ENCODE results near the gene ALDH4A1. TPM values are rescaled to one million over a fixed set of nuclear protein-coding genes. Genes with fewer than 3 reads are reported as not detected.

The ALDH4A1 gene
- total RNA-seq, 1 donor from 2014 or later: 4.5 TPM

DNA sequence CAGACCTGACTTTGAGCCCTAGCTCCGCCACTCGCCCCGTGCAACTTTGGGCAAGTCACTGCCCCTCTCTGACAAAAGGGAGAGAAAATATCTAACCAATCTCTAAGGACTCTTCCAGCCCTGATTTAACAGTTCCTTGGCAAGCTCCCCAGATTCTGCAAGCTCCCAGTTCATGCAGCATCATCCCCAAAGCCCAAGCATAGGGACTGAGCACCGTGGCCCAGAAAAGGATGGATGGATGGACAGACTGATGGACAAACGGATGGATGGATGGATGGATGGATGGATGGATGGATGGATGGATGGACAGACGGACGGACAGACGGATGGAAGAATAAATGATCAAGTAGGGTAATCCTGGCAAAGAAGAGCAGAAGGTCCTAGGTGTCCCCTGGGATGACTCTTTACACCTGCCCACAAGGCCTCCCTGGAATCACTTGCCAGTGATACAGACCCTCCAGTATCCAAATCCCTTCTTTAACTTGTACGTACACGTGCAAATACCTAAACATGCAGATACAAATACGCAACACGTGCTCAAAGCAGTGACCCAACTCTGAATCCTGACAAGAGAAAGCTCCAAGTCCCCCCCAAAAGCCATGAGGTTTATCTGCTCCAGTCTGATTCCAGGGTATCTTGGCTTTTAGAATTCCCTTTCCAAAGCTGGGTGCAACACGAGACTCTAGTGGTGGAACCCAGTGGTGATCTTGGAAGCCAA, 38.1 kb upstream of the ALDH4A1 start:
- no peak for DNase-seq (ENCODE audit: low spot score in 2 of 2)
- no peak for FAIRE-seq

DNA sequence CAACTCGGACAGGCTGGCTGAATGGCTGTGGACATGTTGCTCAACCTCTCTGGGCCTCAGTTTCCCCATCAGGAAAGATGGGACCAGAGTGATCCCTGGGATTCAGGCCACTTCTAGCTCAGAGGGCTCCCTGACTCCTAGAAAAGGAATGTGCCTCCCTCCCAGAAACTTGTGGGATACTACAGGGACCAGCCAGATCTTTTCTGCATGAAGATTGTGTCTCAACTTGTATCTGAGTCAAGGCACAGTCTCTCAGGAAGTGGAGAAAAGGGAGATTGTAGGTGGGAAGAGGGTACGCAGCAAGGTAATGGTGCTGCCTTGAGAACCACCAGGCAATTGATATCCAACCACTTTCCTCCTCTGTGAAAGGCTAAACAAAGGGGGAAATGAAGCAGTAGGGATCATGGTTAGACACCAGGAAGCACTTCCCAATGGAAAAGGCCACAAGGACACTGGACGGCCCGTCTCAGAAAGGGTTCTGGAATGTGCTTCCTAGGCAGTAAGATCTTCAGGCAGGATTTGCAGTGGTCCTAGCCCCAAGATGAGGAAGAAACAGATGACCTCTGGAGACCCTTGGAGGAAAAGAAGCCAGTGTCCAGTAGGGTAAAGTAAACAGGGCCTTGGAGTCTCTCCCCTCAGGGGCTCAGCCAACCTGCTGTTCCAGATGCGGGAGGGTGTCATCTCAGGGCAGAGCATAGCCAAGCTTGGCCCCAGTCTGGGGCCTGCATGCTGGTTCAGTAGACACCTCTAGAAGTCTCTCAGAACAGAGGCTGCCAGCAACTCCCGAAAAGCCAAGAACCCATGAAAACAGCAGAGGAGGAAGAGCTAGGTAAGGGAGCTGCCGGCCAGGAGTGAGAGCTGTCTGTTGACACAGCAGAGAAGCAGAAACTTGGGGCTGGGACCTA, 37.3 kb upstream of the ALDH4A1 start:
- DNase-seq (ENCODE audit: low spot score in 2 of 2): no peak
- FAIRE-seq: no peak

DNA sequence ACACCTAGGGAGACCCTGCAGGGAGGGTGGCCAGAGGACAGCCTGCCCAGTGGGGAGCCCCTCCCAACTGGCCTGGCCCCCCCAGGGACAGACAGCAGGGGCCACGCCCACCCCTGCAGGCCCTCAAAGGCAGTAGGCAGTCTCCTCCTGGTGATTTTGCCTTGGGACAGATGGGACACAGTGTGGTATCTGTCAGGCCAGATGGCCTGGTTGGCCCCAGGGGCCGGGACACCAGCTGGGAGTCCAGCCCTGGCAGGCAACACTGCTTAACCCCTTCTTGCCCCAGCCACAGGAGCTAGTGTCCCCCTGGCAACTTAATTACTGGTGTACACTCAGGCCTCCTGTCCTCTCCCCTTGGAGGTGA, 36.3 kb upstream of the ALDH4A1 start:
- FAIRE-seq: no peak
- DNase-seq (ENCODE audit: low spot score in 2 of 2): no peak

DNA sequence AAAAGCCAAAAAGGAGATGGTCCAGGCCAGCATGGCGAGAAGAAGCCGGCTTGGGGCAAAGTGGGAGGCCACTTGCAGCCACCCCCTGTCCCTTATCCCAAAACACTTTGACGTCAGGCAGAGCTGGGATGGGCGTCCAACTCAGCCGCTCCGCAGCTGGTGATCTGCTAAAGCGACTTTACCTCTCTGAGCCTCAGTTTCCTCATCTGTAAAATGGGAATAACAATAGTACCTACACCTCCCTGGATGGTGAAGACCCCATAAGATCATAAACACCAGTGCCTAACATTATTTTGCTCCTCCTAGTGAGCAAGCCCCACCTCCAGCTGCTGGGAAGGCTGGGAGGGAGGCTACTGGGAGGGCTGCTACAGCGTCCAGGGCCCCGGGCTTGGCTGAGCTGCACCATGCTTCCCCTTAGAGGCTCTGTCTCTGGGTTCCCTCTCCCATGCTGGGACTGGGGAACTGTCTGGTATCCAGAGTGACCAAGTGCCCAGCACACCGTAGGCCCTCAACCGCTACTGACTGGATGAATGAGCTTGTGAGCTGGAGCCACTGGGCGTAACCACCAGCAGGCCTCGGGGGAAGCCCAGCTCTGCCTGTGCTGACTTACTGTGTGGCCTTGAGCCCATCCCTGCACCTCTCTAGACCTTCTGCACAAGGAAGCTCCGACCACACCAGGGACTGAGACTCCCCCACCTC, 35.8 kb upstream of the ALDH4A1 start:
- no peak for DNase-seq (ENCODE audit: low spot score in 2 of 2)
- no peak for FAIRE-seq

DNA sequence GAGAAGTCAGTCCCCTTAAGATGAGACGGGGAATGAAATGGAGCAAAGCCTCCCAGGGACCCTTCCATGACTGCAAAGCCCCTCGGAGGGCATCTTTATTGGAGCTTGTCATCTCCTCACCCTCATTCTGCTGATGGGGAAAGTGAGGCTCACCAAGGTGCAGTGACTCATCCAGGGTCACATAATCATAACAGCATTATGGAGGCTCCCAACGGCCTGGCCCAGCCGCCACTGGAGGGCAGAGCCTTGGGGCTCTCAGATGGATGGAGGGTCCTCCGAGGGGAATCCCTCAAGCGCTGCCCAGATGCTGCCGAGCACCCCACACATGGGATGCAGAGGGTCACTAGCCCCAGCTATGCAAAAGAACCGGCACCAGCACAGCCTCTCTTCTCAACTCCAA, 35.2 kb upstream of the ALDH4A1 start:
- DNase-seq (ENCODE audit: low spot score in 2 of 2) (no peak), FAIRE-seq (no peak)

DNA sequence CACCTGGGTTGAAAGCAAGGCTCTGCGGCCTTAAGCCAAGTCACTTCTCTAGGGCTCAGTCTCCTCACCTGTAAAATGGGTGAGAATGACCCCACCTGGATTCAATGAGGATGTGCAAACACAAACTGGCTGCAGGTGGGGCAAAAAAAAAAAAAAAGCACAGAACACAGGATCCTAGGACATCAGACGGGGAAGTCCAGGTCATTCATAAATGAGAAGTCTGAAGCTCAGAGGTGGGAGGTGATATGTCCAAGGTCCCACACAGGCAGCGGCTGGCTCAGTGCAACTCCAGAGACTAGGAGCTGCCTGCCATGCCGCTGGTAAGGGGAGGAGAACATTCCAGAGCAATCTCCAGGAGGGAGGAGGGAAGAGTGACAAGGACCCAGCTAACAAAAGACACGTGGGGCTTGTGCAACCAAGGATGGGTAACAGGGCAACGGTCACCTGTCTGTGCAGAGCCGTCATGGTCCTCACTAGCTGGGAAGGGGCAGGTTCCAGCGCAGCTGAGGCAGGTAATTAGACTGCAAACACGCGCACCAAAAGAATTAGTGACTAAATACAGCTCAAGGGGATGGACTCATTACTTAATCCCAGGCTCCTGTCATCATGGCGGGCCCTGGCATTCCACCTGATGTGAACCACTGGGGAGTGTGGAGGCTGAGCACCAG, 34.6 kb upstream of the ALDH4A1 start:
- FAIRE-seq: no peak

DNA sequence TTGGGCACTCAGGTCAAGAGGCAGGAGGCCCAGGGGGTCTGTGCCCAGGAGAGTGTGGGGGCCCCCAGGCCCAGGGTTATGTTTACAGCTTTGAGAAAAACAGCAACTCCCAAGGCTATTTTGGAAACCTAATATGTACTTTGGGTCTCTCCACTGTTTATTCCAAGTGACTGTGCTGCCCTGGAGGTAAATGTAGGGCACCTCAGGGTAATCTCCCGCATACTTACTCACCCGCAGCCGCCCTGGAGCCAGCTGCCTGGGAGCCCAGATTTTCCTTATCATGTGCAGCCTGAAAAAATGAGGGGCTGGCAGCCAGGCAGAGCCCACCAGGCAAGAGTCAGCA, 34.1 kb upstream of the ALDH4A1 start:
- no peak for FAIRE-seq
- no peak for DNase-seq (ENCODE audit: low spot score in 2 of 2)

More for the DNA sequence above, 34.6 kb upstream of the ALDH4A1 start:
- DNase-seq (ENCODE audit: low spot score in 2 of 2): no peak

DNA sequence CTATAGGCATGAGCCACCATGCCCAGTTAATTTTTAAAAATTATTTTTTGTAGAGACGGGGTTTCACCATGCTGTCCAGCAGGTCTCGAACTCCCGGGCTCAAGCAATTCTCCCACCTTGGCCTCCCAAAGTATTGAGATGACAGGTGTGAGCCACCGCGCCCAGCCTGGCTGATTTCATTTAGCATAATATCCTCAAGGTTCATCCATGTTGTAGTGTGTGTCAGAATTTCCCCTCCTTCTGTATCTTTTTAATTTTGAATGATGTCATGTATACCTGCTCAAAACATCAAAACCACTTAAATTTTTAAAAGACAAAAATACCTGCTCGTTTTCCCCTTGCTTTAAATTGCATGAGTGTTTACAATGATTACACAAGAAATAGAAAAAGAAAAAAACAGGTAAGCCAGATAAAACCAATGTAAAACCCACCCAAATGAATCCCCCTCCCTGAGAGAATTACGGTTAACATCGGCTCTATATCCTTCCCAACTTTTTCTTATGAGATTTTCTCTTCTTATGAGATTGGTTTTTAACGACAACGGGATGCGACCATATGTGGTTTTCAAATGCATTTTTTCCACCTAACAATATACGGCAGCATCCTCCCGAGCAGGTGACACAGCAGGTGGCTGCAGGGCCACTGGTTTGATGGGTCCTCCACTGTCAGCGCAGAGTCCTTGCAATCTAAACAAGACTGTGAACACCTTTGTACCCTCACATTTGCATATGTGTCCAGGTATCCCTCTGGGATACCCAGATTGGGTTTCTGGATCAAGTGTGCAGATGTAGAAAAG, 32.0 kb upstream of the ALDH4A1 start:
- DNase-seq (ENCODE audit: low spot score in 2 of 2) (no peak), FAIRE-seq (no peak)

DNA sequence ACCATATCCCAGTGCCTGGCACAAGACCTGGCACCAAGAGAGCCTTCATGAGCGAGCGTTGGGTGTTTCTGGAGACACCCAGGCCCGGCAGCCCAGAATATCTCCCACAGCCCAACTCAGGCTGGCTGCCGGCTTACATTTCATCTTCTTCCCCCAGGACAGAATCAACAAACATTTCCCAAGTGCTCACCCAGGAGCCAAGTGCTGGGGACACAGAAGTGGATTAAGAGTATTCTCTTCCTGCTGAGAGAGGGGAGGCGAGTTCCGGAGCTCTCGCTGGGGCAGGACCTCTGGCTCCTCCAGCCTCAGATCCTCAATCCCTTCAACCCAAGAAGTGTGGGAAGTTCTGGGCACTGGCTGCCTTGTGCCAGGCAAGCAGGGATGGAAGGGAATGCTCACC, 30.5 kb upstream of the ALDH4A1 start:
- DNase-seq (ENCODE audit: low spot score in 2 of 2) (no peak), FAIRE-seq (no peak)

DNA sequence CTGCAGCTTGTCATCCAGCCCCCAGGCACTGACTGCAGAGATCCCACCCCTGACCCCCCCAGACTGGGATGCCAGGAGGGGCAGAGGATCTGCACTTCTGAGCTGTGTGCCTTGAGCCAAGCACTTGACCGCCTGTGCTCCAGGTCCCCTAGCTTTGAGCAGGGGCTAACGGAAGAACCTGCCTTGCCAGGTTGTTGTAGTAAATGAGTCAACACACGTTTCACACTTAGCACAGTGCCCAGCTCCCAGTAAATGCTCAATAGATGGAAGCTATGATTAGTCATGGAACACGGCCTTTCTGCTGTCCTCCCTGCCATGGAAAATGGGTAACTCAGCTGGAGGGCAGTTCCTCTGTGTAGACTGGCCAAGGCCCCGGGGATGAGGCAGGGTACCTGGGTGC, 30.0 kb upstream of the ALDH4A1 start:
- DNase-seq (ENCODE audit: low spot score in 2 of 2): no peak
- no peak for FAIRE-seq

DNA sequence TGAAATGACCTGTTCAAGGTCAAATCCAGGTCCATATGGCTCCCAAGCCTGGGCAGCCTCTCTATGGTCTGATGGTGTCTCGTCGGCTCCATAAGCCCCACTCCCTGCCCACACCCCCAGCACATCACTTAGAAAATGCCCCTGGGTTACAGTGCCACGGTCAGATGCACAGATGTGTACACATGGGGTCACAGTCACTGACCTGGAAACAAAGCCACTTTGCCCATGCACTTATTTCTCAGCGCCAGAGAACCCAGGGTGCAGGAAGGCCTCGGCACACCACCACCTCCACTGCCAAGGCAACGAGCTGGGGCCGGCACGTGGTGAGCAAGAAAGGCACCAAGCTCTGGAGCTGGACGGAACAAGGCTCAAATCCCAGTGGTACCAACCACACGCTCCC, 29.4 kb upstream of the ALDH4A1 start:
- DNase-seq (ENCODE audit: low spot score in 2 of 2) (no peak), FAIRE-seq (no peak)

DNA sequence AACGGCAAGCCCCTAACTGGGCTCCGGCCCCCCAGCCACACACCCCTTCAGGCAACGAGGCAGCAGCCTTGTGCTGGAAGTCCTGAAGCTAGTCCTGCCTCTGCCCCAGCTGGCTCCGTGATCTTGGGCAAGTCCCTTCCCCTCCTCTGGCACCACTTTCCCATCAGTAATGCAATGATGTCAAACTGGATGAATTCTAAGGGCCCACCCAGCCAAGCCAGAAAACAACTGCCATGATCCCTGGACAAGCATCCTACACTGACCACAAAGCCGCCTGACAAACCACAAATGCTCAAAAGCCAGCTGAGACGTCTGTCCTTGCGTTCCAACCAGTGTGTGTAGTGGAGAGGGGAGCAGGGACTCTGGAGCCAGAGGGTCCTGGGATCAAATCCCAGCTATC, 27.3 kb upstream of the ALDH4A1 start:
- no peak for FAIRE-seq
- DNase-seq (ENCODE audit: low spot score in 2 of 2): no peak

DNA sequence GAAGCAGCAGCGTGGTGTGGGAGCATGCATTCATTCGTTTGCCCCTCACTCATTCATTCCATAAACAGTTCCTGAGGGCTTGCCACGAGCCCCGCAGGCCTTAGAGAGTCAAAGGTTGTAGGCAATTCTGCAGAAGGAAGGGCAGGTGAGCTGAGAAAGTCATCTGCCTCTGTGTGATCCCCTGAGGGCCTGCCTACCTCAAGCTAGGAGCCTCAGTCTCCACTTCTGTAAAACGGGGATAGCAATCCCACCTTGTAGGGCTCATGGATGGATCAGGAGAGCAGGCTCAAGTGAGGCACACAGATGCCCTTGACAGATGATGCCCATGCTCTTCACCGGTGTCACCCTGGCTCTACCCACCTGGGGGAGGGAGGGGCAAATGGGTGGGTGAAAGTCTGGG, 26.6 kb upstream of the ALDH4A1 start:
- FAIRE-seq: no peak
- no peak for DNase-seq (ENCODE audit: low spot score in 2 of 2)

DNA sequence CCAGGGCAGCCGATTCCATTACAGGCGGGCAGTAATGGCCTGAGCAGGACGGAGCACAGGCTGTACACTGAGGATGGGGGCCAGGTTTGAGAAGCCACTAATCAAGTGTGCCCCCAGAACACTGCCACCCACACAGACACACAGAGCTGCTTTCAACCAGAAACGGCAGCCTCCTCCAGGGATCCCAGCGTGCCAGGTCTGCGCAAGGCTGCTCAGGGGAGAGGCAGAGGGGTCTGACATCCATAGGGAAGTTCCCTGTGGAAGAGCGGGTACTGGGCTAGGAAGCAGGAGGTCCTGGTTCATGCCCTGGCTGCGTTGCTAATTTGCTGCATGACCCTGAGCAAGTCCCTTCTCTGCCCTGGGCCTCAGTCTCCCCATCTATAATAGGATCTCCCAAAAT, 26.1 kb upstream of the ALDH4A1 start:
- no peak for FAIRE-seq
- no peak for DNase-seq (ENCODE audit: low spot score in 2 of 2)

DNA sequence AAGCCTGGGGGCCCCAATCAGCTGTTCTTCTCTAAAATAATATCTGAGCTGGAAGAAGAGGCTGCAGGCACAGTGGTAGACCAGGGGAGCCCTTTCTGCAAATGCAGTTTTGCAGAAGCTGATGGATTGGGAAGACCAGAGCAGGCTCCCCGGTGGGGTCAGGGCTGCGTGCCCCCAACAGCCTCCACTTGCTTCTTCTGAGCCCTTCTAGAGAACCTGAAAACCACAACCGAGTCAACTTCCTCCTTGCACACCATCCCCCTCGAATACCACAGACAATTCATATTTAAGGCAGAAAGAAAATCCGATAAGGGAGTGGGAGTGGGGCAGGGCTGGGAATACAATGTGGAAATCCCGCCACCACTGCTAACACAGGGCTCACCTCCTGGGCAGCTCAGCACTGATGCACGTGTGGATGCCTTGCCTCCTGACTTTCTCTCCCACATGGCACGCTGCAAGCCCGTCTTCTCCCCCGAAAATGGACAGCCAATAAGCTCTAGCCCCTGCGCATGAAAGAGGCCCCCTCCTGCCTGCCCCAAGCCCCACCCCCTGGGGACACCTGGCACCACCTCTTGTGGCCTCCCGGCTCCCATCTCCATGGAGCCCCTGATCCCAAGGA, 25.4 kb upstream of the ALDH4A1 start:
- no peak for FAIRE-seq
- no peak for DNase-seq (ENCODE audit: low spot score in 2 of 2)

DNA sequence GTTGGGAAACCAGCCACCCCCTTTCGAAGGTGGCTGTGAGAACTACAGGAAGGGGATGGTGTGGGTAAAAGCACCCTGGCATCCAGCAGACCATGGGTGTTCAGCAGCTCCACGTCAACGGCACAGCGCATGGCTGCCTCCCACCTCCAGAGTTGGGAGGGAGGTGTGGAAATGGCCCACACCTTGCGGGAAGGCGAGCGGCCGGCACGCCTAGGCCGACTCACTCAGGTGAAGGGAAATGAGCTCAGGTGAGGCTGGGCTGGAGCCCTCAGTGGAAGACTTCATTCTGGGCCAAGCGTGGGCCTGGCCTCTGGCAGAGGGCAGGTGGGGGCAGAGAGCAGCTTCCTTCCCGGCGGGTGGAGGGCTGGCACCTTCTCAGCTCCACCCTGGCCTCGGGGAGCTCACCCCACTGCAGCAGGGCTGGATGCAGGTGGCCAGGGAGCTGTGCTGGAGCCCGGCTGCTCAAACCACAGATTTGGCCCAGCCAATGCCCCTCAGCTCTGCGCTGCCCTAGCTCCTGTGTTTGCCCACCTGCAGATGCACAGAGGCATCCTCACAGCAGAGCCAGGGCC, 24.8 kb upstream of the ALDH4A1 start:
- FAIRE-seq: no peak
- DNase-seq (ENCODE audit: low spot score in 2 of 2): no peak

DNA sequence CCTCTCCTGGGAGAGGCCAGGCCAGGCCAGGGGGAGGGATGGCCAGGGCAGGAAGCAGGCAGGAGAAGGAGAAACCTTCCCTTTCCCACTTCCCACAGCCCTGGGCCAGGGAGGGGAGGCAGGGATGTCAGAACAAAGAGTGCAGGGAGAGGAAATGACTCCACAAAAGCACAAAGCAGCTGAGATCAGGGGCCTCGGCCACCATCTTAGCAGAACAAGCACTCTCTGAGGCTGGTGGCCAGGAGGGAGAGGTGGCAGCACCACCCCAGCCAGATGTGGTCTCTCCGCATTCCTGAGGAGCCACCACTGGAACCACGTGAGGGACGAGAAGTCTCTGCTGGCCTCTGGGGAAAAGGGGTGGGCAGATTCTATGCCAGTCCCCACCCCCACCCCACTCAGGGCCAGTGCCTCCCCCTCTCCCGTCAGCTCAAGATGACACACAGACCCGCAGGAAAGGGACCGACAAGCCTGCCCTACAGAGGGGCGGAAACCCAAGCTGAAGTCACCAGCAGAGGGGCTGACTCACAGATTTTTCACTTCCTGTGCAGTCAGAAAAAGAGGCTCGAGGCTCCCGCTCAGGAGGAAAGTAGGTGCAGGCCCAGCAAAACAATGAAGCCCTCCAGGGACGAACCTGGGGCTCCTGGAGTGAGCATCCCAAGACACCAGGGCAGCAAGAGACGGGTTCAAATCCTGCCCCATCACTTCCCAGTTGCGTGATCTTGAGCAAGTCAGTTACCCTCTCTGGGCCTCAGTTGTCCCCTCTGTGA, 24.1 kb upstream of the ALDH4A1 start:
- peak in 1 of 2 donors; percentile 73 for DNase-seq (ENCODE audit: low spot score in 2 of 2)
- no peak for FAIRE-seq

DNA sequence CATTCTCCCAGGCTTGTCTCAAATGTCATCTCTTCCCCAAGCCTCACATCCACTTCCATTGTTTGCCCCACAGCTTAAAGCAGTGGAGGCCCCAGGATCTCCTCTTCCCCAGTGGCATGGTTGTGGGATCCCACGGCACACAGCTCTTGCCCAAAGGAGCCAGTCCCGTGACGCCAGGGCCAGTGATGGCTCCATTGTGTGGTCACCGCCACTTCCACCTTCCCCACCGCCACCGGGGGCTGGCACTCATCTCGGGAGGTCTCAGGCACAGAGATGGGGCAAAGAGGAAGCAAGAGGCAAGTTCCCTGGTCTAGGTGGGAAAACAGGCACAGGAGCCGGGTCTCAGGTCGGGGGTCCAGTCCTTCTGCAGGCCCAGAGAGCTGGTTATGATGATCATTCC, 22.9 kb upstream of the ALDH4A1 start:
- no peak for DNase-seq (ENCODE audit: low spot score in 2 of 2)

More for the DNA sequence above, 22.9 kb upstream of the ALDH4A1 start:
- FAIRE-seq: no peak

Data from frontal cortex (tissue), 4 donors.